NCI-H1048 (cell line): ENCODE measurements around the gene MAP4K4.
"Not testable (repeated sequence)": the region's sequence is repeated elsewhere in the genome, so short reads cannot be mapped to it uniquely, and the experiment has no call there.

Experiments
- DNase-seq: peaks from one replicate; lab custom pipeline; 2025; lab: John Stamatoyannopoulos, UW

MAP4K4 gene

DNA sequence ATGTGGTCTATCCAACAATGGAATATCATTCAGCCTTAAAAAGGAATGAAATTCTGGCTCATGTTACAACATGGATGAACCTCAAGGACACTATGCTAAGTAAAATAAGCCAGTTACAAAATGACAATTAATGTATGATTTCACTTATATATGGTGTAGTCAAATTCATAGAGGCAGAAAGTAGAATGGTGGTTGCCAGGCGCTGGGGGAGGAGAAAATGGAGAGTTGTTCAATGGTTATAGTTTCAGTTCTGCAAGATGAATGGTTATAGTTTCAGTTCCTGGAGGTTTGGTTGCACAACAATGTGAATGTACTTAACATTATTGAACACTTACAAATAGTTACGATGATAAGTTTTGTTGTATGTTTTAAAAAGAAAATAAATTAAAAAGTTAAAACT, 215.0 kb downstream of the MAP4K4 start:
- no peak for DNase-seq

DNA sequence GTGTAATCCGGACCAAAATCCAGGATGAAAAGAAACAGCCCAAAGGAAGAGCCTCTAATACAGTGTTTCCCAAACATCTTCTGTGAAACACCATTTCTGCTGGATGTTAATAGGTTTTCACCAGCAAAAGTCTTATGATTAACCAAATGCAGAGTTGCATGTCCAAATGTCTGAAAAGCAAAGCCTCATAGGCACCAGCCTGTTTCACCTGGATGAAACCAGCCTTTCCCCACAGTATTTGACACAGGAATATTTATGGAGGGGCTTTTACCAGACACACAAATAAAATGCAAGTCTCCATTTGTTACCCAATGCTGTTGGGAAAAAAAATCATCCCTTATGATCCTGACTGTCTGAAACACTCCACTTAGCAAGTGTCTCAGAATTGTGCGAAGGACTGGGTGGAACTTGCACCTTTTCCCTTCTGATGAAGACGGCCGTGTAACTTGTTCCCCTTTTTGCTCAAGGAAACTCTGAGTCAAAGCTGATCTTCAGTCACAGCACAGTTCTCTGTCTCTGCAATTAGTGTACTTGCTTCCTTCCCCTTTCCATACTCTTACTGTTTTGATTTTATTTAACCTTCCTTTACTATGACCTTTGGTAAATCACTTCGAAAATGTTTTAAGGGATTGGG, 223.9 kb downstream of the MAP4K4 start:
- DNase-seq, result no peak

DNA sequence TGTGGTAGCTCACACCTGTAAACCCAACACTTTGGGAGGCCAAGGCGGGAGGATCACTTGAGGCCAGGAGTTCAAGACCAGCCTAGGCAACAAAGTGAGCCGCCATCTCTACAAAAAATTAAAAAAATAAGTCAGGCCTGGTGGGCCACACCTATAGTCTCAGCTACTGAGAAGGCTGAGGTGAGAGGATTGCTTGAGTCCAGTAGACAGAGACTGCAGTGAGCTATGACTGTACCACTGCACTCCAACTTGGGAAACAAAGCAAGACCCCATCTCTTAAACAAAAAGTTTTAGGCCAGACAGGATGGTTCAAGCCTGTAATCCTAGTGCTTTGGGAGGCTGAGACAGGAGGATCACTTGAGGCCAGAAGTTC, 224.4 kb downstream of the MAP4K4 start:
- no peak for DNase-seq

DNA sequence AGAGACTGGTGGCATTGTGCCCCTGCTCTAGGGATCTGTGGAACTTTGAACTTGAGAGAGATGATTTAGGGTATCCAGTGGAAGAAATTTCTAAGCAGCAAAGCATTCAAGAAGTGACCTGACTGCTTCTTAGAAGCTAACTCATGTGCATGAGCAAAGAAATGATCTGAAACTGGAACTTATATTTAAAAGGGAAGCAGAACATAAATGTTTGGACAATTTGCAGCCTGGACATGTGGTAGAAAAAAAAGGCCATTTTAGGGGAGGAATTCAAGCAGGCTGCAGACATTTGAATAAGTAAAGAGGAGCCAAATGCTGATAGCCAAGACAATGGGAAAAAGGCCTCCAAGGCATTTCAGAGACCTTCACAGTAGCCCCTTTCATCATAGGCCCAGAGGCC, 226.8 kb downstream of the MAP4K4 start:
- DNase-seq, result not testable (repeated sequence)

DNA sequence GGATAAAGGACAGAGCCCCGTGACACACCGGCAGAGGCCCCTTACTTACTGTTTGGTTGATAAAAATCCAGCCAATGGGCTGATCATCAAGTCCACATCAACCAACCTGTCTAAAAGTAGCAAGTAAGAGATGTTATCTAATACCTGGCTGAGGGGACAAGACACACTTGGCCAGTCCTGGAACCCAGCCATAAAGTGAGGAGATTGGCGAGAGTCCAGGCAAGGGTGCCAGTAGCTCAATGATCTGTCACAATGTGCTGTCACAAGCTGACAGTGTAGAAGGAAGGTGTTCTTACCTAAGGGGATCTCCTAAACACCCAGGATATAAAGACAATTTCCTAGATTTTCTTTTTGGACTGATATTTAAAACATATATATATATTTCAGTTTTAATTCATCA, 232.5 kb downstream of the MAP4K4 start:
- DNase-seq, result no peak

DNA sequence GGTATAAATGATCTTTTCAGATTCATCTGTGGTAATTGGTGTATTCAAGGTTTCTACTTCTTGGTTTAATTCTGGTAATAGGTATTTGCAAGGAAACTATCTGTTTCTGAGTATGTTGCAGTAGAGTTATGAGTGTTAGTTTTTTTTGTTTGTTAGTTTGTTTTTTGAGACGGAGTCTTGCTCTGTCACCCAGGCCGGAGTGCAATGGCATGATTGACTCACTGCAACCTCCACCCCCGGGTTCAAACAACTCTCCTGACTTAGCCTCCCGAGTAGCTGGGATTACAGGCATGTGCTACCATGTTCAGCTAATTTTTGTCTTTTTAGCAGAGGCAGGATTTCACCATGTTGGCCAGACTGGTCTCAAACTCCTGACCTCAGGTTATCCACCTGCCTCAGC, 233.3 kb downstream of the MAP4K4 start:
- no peak for DNase-seq

DNA sequence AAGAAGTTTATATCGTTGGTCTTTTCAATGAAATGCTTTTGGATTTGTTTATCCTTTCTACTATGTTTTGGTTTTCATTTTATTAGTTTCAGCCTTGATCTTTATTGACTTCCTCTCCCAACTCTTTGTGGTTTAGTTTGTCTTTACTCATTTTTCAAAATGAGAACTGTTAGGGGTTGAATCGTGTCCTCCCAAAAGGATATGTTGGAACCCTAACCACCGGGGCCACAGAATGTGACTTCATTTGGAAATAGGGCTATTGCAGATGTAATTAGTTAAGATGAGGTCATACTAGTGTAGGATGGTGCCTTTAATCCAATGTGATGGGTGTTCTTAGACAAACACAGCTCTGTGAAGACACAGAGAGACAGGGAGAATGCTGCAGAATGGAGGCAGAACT, 233.9 kb downstream of the MAP4K4 start:
- no peak for DNase-seq

DNA sequence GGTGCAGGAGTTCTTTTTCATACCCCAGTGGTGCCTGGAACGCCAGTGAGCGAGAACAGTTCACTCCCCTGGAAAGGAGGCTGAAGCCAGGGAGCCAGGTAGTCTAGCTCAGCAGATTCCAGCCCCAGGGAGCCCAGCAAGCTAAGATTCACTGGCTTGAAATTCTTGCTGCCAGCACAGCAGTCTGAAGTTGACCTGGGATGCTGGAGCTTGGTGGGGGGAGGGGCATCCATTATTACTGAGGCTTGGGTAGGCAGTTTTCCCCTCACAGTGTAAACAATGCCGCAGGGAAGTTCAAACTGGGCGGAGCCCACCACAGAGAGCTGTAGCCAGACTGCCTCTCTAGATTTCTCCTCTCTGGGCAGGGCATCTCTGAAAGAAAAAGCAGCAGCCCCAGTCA, 238.3 kb downstream of the MAP4K4 start:
- DNase-seq, result not testable (repeated sequence)

DNA sequence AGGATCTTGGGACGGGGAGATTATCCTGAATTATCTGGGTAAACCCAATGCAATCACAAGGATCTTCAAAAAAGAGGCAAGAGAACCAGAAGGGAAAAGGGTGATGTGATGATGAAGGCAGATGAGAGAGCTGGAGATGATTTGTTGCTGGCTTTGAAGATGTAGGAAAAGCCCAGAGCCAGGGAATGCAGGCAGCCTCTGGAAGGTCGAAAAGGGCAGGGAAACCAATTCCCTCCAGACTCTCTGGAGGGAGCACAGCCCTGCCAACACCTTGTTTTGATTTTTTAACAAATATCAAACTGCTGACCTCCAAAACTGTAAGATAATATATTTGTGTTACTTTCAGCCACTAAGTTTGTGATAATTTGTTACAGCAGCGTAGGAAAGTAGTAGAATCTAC, 245.3 kb downstream of the MAP4K4 start:
- no peak for DNase-seq
